RPMI8226 (cell line): ENCODE data around the gene TIMD4.
"Not testable (repeated sequence)": the region's sequence is repeated elsewhere in the genome, so short reads cannot be mapped to it uniquely, and the experiment has no call there.

ENCODE experiments used
- DNase-seq: peaks from one replicate; pipeline ENCODE4 v3.0.0-alpha.2; 2015

The TIMD4 gene

DNA sequence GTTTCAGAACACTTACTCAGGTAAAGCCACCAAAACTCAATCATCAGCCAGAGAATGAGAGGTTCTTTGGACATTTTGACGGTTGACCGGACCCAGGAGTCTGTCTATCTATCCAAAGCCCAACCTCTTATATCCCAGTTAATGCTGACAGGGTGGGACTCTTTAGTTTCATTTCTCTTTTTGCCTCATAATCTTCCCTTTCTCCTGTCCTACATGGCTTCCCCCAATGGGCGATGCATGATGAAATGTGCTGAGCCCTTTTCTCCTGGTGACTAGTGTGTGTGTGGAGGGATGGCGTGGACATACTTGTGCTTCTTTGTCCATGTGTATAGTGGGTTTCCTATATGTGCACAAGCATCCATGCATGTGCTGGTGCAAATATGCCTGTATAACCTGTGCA is at the start of gene TIMD4:
Gene TIMD4 (minus strand): TSS at position 102 of the 400 bp plus-strand sequence. CDS start 28 bp downstream, at position 74.
- no peak for DNase-seq

DNA sequence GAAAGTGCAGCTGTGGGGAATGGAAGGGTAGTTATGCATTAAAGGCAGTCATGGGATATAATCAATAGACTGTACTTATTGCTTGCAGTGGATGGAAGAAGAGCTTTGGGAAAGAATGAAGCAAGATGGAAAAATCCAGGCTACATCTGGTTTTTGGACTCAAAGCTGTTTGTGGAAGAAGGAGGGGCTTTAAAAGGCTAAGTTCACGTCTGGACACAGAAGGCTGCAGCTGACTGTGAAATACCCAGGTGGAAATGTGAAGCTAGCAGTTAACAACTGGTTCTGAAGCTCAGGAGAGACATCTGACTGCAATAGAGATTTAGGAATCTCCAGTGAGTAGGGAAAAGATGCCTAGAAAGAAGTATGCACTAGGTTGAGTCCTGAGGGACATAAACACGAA is 43.2 kb upstream of the TIMD4 start:
- no peak for DNase-seq

DNA sequence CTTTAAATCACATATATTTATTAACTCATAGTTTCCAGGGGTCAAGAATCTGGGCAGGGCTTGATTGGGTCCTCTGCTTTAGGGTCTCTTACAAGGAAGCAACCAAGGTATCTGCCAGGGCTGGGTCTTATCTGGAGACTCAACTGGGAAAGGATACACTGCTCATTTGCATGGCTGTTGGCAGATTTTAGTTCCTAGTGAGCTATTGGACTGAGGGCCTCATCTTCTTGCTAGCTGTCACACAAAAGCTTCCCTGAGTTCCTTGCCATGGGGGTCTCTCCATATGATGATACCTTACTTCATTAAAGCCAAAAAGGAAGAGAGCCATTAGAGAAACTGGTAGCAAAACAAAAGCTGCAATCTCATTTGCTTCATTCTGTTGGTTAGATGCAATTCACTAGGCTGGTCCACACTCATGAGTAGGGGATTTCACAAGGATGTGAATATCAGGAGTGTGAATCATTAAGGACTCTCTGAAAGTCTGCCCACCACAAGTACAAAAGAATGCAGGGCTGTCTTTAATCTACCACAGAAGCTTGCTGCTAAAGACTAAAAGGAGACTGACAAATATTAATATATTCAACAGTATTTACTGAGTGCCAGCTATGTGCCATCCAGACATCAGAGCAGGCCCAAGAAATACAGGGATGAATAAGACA is 42.0 kb upstream of the TIMD4 start:
- DNase-seq: no peak

DNA sequence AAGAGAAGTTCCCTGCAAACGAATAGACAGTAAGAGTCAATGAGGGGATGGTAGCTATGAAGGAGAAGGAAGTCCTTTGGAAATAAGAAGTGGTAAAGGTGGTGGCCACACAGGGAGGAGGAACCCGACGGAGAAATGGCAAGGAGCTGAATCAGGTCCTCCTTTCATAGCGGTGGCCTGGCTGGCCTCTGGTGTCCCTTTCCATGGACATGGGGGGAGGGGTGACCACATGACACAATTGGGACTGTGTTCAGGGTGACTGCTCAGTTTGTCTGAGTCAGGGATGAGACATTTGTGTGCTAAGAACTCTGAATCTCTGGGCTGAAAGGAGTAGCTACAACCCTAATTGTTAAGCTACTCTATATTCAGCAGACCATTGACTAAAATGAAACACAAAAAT is 28.7 kb upstream of the TIMD4 start:
- no peak for DNase-seq

DNA sequence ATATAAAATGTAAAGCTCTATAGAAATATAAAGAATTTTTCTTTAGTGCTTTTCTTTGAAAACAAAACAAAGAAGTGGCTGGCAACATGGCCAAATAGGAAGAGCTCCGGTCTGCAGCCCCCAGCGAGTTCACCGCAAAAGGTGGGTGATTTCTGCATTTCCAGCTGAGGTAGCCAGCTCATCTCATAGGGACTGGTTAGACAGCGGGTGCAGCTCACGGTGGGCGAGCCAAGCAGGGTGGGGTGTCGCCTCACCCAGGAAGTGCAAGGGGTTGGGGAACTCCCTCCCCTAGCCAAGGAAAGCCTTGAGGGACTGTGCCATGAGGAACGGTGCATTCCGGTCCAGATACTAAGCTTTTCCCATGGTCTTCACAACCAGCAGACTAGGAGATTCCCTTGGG is 21.0 kb upstream of the TIMD4 start:
- DNase-seq: no peak

DNA sequence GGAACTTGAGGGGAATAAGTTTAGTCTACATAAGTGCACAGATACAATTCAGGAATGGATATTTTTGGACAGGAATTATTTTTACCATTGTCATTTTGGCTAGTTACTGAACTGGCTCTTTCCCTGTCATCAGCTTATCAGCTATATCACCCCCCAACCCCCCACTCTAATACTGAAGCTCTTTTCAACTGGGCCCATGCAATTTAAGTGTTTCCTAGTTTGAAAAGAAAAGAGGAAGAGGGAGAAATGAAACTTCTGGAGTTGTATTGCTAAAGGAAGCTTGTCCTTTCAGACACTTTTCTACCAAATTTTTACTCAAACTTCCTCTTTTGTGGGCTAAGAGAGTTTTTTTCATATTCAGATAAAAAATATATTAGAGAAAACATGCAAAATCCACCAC is 18.5 kb upstream of the TIMD4 start:
- DNase-seq: no peak

DNA sequence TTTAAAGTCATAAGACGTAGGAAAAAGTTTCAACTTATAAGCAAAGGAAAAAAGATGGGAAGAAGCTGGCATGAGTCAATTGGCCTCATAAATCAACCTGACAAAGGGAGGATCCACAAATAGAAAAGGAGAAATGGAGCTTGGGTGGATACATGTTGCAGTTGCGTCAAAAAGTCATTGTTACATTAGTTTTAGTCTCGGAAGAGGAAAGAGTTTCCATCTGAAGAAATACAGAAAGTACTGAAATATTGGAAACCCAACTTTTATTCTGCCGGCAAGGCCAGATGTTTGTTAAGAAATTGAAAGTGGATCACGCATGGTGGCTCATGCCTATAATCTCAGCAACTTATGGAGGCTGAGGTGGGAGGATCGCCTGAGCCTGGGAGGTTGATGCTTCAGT is 11.3 kb upstream of the TIMD4 start:
- DNase-seq: no peak

DNA sequence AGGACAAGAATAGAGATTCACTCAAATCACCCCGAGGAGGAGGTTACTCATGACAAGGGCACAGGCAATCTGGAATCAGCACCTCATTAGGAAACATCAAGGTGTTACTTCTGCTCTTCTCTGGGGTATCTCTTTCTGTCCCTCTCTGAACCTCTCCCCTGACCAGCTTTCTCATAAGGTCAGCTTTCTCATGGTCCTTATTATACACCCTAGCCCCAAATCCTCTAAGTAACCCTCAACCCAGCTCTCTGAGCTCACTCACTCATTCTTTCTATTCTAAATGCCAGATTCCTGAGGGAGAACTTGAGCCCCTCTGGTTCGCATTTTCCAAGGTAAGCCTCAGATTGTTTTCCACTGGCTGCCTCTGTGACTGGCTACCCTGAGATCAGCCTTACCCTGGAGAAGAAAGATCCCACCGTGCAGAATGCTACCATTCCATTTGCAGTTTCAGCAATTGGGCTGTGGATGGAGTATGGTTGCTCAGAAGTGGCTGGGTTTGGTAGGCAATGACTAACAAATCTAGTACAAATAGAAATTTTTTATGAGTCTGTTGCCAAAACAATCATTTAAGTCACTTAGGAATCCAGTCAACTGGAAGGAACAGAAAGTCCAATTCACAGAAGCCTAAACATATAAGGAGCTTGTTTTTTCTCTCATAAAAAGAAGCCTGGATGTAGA is 9.0 kb upstream of the TIMD4 start:
- DNase-seq: no peak

DNA sequence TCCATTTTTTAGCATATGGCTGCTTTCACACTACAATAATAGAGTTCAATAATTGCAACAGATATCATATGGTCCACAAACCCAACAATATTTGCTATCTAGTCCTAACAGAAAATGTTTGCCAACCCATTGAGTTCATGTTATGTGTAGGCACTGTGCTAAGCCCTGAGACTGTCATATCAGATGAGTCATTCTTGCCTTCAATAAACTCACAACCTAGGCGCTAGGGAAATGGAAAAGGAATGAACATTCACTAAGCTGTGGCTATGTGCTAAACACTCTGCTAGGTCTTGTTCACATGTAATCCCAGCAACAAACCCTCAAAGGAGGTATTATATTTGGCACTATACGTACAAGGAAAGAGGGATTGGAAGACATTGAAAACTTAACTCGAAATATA is 8.4 kb upstream of the TIMD4 start:
- no peak for DNase-seq

DNA sequence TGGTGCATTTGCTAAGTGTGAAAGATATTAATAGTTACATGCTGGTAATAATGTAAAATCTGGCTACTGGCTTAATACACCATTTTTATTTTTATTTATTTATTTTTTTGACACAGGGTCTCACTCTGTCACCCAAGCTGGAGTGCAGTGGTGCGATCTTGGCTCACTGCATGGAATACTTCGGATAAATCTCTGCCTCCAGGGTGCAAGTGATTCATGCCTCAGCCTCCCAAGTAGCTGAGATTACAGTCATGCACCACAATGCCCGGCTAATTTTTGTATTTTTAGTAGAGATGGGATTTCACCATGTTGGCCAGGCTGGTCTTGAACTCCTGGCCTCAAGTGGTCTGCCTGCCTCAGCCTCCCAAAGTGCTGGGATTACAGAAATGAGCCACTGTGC is 4.4 kb upstream of the TIMD4 start:
- not testable (repeated sequence) for DNase-seq

DNA sequence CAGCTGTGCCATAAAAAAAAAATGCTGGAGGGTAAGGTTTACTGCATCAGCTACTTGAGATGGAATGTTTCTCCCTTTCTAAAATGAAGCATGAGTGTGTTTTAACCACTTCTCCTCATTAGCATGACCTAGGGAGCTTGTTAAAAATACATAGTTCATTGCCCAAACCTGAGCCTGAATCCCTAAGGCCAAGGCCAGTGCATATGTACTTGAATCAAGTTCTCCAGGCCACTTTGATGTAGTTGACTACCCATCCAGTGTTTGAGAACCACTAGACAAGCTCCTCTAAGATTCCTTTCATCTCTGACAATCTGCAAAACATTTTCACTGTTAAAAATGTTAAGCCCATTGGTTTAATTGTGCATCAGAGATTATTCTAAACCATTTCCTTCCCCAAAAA is 6.7 kb downstream of the TIMD4 start:
- no peak for DNase-seq

DNA sequence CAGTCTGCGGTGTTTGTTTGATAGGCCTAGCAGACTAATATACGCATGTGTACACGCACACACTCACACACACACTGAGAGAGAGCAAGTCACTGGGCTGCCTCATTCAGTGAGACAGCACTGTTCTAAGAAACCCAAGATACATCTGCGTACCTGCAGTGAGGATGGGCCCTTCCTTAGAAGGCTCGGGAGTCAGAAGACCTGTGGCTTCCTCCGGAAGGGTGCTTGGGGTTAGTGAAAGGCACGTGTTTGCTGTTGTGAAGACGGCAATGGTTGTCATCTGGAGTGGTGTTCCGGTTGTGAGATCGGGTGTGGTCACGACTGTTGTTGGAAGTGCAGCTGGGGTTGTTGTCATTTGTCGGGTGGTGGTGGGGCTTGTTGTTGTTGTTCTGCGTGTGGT is 11.7 kb downstream of the TIMD4 start:
- no peak for DNase-seq

DNA sequence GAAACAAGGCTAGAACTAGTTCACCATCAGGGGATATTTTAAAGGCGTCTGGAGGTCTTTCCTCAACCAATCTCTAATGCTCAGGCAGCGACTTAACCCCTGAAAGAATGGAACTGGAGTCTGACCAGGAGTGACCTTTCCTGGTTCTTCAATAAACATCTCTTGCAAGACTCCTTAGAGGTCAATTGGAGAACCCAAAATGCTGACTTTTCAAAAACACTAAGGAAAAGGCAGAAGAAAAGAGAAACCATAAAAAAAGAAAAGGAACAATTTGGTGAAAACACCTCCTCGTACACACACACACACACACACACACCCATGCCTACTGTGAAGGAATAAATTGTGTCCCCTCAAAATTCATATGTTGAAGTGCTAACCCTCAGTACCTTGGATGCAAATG is 12.3 kb downstream of the TIMD4 start:
- no peak for DNase-seq

DNA sequence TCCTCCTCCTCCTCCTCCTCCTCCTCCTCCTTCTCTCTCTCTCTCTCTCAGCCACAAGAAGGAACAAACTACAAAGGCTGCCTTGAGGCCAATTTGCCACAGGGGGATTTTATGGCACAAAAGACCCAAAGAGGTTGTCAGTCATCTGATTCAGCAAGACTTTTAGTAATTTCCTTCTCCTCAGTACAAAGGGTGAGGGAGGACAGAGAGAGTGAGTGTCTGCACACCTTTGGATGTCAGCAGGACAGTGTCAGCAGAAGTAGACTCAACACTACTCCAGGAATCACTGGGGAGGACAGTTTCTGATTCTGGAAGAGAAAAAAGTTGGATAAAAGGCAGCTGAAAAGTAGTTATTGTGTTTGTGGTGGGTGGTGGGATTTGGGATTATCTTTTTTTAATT is 13.6 kb downstream of the TIMD4 start:
- no peak for DNase-seq

DNA sequence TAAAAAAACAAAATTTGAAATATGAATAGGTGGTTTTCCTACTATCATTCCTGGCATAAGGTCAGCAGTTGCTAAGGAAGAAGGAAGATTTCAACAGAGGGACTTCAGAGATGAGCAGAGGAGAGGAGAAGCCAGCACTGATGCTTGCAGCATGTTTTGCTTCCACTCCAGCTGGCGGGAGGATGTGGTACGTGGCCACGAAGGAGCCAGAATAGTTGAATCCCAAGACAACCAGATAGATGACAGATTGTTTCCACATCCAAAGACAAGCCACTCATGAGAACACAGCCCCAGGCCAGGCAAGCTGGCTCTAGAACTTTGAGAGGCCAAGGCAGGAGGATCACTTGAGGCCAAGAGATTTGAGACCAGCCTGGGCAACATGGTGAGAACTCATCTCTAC is 15.1 kb downstream of the TIMD4 start:
- no peak for DNase-seq

DNA sequence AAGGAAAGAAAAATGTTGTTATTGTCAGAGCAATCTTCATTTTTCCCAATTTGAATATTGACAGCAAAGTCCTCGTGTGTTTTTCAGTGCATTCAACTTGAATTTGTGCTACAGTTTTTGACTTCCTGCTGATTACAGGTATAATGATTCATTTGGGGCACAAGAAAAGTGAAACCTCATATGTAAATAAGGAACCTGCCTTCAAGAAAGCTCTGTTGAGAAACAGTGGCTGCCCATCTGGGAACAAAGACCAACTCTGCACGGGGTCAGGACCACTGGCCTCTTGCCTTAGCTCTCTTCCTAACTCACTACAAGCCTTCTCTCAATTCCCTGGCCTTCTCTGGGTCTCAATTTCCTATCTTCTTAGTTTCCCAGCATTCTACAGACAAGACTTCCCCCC is 21.0 kb downstream of the TIMD4 start:
- DNase-seq: no peak

DNA sequence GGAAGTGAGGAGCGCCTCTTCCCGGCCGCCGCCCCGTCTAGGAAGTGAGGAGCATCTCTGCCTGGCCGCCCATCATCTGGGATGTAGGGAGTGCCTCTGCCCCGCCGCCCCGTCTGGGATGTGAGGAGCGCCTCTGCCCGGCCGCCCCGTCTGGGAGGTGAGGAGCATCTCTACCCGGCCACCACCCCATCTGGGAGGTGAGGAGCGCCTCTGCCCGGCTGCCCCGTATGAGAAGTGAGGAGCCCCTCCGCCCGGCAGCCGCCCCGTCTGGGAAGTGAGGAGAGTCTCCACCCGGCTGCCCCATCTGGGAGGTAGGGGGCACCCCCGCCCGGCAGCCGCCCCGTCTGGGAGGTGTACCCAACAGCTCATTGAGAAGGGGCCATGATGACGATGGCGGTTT is 22.6 kb downstream of the TIMD4 start:
- not testable (repeated sequence) for DNase-seq

DNA sequence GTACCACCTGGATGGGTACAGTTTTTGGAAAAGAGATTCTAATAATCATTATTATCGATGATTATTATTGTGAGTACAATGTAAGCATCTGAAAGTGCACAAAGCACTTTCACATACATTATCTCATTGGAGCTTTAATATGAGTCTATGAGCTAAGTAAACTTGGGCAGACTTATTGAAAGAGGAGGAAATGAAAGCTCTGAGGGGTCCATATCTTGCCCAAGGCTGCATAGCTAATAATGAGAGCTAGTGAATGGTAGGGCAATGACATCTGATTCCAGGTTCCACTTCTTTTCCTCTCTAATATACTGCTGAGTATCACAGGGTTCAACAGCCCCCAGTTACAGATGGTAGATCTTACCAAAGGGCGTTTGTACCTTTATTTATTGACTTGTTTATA is 26.1 kb downstream of the TIMD4 start:
- DNase-seq: no peak

DNA sequence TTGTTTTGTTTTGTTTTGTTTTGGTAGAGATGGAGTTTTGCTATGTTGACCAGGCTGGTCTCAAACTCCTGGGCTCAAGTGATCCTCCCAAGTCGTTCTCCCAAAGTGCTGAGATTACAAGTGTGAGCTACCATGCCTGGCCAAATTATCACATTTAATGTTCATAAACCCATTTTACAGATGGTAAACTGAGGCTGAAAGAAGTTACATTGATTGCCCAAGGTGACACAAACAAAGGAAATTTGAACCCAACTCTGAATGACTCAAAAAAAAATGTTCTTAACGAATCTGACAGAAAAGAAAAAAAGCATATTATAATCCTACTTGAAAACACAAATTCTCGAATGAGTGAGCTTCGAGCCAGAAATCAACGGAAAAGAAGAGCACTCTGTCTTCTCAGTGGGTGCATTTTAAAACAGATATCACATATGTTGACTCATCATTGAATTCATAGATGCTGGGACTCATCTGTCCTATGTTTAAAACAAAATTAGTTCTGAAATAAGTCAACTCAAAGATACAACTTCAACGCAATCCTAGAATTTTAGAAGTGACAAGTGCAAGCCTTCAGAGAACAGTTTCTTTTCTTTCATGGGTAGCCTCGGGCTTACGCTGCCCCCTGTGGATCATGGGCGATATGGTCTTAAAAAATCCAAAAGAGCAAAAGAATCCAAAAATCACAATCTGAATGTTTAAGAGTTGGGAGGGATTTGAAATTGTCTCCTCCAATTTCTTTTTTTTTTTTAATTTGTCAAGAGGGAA is 28.4 kb downstream of the TIMD4 start:
- peak; percentile 47 for DNase-seq

DNA sequence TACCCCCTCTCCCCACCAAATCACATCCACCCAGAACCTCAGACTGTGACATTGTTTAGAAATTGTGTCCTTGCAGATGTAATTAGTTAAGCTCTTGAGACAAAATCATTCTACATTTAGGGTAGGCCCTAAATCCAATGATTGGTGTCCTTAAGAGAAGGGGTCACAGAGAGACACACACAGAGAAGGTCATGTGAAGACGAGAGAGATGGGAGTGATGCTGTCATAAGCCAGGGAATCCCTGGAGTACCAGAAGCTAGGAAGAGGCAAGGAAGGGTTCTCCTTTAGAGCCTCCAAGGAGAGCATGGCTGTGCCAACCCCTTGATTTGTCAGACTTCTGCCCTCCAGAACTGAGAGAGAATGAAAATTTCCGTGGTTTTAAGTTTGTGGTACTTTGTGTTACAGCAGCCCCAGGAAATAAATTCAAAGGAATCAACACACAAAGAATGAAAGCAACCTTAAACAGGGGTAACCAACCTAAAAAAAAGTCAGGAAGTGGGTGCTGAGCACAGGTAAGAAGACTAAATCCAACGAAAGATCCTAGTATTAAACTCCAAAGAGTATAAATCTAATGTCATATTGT is 33.6 kb downstream of the TIMD4 start:
- no peak for DNase-seq

DNA sequence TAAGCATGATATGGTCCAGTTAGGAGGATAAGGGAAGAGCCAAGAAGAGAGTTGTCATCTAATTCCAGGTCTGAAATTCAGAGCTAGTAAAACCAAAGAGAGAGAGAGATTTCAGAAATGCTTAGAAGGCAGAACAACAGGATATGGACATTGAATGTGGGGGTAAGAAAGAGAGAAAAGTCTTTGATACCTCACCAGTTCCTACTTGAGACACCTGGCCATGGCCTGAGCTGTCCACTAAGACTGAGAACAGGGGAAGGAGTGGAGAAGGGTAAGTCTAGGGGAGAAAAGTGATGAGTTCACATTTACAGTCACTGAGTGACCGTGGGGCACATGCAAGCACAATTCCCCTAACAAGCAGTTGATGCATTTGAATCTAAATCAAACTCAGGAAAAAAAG is 35.5 kb downstream of the TIMD4 start:
- DNase-seq: peak; percentile 11

DNA sequence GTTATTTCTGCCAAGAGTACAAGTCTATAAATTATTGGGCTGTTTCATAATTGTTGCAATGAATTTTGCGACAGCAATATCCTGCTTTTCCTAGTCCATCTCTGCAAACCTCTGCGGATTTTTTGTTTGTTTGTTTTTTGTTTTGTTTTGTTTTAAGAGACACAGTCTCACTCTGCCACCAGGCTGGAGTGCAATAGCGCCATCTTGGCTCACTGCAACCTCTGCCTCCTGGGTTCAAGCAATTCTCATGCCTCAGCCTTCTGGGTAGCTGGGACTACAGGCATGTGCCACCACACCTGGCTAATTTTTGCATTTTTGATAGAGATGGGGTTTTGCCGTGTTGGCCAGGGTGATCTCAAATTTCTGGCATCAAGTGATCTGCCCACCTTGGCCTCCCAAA is 37.3 kb downstream of the TIMD4 start:
- DNase-seq: not testable (repeated sequence)

DNA sequence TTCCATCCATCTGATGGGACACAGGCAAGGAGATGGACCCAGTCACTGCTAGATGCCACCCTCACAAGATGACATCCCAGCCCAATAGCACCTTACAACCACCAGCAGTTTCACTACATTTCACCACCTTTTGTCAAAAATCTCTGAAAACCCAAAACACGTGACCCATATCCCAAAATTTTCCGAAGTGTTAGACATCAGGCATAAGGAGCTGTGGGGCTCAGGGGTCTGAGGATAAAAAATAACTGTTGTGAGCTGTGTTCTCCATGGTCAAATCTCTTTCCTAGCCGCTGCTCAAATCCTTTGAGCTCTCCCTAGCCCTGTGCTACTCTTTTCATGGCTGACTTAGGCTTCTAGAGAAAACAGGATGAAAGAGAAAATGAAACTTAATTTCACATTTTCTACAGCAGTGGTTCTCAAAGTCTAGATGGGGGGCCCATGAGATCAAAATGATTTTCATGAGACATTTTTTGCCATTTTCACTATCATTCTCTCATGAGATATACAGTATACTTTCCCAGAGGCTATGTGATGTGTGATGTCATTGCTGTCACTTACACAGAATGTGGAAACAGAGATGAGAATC is 40.7 kb downstream of the TIMD4 start:
- DNase-seq: no peak
